K562 (cell line): ENCODE measurements around the gene USP16. TPM values are rescaled to one million over a fixed set of nuclear protein-coding genes. Genes with fewer than 3 reads are reported as not detected.

Experiments
- DNMT1 ChIP-seq: fragments of 450-650 bp; IDR thresholded peaks from 2 replicates; pipeline ENCODE4 v1.6.1; 2016; ENCODE audit warnings: antibody characterized with exemption, mild to moderate bottlenecking
- HCFC1 ChIP-seq: IDR thresholded peaks from 2 replicates; pipeline ENCODE4 v1.6.1; 2012; ENCODE audit warnings: low read depth, low read length, improper control_type of control experiment
- RBM39 ChIP-seq: fragments of 200-400 bp; formaldehyde crosslinking; optimal IDR thresholded peaks from 2 replicates; pipeline ENCODE3; 2018; ENCODE audit warnings: low read depth, low read length
- SMC3 ChIP-seq: conservative IDR thresholded peaks from 2 replicates; pipeline ENCODE4 v1.6.1; 2011; ENCODE audit warnings: low read depth, low read length, improper control_type of control experiment; ENCODE audit not compliant: insufficient read depth
- TEAD1 ChIP-seq, 2 experiments: fragments of 450-650 bp in 1 of 2; sonication (generic) in 1 of 2; formaldehyde crosslinking; IDR thresholded peaks; 2 replicates each; pipeline versions ENCODE4 v1.4.0 to v1.8.0; 2020 to 2022; ENCODE audit warnings: mild to moderate bottlenecking in 2 of 2, missing genetic modification reagents in 1 of 2
- ZEB2 ChIP-seq: fragments of 450-650 bp; IDR thresholded peaks from 2 replicates; pipeline ENCODE4 v1.6.1; 2016
- ZKSCAN8 ChIP-seq: fragments of 200-800 bp; sonication (Bioruptor generic); IDR thresholded peaks from 2 replicates; pipeline ENCODE4 v1.6.1; 2016; ENCODE audit warnings: missing genetic modification characterization, missing compliant biosample characterization
- ZNF23 ChIP-seq: fragments of 250-450 bp; sonication (Bioruptor Pico); IDR thresholded peaks from 2 replicates; pipeline ENCODE4 v1.4.0; 2020; ENCODE audit warnings: mild to moderate bottlenecking
- ZNF282 ChIP-seq: sonication (generic); formaldehyde crosslinking; IDR thresholded peaks from 2 replicates; pipeline ENCODE4 v1.8.1; 2023; ENCODE audit warnings: missing genetic modification reagents
- ZNF3 ChIP-seq: fragments of 250-450 bp; sonication (Bioruptor Pico); IDR thresholded peaks from 2 replicates; pipeline ENCODE4 v1.5.0; 2021; ENCODE audit warnings: mild to moderate bottlenecking, moderate library complexity
- ZNF668 ChIP-seq: fragments of 250-450 bp; sonication (Bioruptor Pico); IDR thresholded peaks from 2 replicates; pipeline ENCODE4 v1.8.0; 2022; ENCODE audit warnings: mild to moderate bottlenecking, inconsistent platforms
- polyA plus RNA-seq, 8 experiments: library from polyadenylated mRNA; depleted of rRNA in 4 of 8; stranded (reverse) in 5 of 8; unstranded in 3 of 8; fragments of >200 nt; fragmentation: Nextera tagmentation in 2 of 8; fragmentation: Illumina TruSeq in 1 of 8; extraction: Ambion mirVana in 2 of 8; extraction: Trizol in 1 of 8; gene quantifications; 2 replicates each; pipeline versions ENCODE4 v1.2.1 to v1.2.3, GENCODE V29; 2011 to 2014; ENCODE audit warnings: inconsistent platforms in 1 of 8, missing spikeins in 1 of 8
- total RNA-seq, 7 experiments: library from RNA; depleted of rRNA in 6 of 7; stranded (reverse); fragments of >200 nt in 6 of 7; fragmentation: Illumina TruSeq in 2 of 7; extraction: Trizol in 2 of 7; gene quantifications; 2 replicates each; pipeline versions ENCODE4 v1.2.1 to v1.2.3, GENCODE V29; 2011 to 2021; ENCODE audit warnings: low replicate concordance in 1 of 7
- TF ChIP-seq, protein P1 (sequence below): sonication (generic); formaldehyde crosslinking; IDR thresholded peaks from 2 replicates; pipeline ENCODE4 v1.8.0; 2022; ENCODE audit warnings: mild to moderate bottlenecking, low read depth, missing genetic modification reagents
- TF ChIP-seq, protein P2 (sequence below): sonication (generic); formaldehyde crosslinking; IDR thresholded peaks from 2 replicates; pipeline ENCODE4 v1.8.0; 2023; ENCODE audit warnings: mild to moderate bottlenecking, missing genetic modification reagents
- TF ChIP-seq, protein P3 (sequence below): fragments of 250-450 bp; sonication (Bioruptor Pico); IDR thresholded peaks from 2 replicates; pipeline ENCODE4 v1.5.0; 2022; ENCODE audit warnings: mild to moderate bottlenecking

The USP16 gene
- total and polyA plus RNA-seq, 9 of the 15 experiments (the other 6 are each of a cell fraction or from before 2014, with no cell fraction given) = 38.4 to 90.9 (median 62.8) TPM

DNA sequence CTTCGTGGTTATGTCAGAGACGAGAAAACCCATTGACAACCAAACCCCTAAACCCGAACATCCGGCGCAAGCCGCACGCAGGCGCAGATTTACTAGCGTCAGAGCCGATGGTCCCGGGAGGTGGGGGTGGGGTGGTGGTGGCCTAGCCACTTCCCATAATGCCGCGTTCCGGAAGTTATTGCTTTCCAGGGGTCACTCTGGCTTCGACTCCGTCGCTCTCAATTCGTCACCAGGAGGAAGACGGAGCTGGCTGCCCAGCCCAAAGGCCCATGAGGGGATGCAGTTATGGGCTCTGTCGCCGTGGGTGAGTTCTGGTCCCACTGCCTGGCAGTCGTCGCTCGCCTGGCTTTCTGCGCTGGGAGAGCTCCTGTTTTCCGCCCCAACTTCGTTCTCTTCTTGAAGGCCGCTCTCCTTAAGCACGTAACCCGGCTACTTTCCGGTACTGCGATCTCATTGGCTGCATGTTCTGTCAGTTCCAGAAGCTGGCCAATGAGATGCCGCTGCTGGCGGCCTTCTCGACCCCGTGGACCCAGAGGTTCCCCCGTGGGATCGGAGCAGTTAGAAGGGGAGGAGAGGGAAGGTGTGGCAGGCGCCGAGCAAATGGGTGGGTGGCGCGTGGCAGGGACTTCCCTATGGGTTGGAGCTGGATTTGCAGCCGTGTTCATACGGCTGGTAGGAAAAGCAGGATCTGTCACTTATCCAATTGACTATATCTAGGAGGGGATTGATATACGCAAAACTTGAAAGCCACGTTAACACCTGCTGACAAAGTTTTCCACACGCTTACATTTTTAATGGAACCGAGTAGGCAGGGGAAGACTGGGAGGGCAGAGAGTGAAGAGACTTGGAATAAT, at the start of gene USP16 (continued):
- no peak for TF ChIP-seq SMC3
- no peak for TF ChIP-seq ZNF282
- TF ChIP-seq ZKSCAN8 (CRISPR knock-in tag) = no peak
- TF ChIP-seq ZNF668 (CRISPR knock-in tag) = no peak
- TF ChIP-seq, protein P1, sequence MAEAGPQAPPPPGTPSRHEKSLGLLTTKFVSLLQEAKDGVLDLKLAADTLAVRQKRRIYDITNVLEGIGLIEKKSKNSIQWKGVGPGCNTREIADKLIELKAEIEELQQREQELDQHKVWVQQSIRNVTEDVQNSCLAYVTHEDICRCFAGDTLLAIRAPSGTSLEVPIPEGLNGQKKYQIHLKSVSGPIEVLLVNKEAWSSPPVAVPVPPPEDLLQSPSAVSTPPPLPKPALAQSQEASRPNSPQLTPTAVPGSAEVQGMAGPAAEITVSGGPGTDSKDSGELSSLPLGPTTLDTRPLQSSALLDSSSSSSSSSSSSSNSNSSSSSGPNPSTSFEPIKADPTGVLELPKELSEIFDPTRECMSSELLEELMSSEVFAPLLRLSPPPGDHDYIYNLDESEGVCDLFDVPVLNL (CRISPR knock-in tag) = peak; percentile 46; the same call in 1 of the 2 replicates
- TF ChIP-seq DNMT1 = no peak
- TF ChIP-seq, protein P2, sequence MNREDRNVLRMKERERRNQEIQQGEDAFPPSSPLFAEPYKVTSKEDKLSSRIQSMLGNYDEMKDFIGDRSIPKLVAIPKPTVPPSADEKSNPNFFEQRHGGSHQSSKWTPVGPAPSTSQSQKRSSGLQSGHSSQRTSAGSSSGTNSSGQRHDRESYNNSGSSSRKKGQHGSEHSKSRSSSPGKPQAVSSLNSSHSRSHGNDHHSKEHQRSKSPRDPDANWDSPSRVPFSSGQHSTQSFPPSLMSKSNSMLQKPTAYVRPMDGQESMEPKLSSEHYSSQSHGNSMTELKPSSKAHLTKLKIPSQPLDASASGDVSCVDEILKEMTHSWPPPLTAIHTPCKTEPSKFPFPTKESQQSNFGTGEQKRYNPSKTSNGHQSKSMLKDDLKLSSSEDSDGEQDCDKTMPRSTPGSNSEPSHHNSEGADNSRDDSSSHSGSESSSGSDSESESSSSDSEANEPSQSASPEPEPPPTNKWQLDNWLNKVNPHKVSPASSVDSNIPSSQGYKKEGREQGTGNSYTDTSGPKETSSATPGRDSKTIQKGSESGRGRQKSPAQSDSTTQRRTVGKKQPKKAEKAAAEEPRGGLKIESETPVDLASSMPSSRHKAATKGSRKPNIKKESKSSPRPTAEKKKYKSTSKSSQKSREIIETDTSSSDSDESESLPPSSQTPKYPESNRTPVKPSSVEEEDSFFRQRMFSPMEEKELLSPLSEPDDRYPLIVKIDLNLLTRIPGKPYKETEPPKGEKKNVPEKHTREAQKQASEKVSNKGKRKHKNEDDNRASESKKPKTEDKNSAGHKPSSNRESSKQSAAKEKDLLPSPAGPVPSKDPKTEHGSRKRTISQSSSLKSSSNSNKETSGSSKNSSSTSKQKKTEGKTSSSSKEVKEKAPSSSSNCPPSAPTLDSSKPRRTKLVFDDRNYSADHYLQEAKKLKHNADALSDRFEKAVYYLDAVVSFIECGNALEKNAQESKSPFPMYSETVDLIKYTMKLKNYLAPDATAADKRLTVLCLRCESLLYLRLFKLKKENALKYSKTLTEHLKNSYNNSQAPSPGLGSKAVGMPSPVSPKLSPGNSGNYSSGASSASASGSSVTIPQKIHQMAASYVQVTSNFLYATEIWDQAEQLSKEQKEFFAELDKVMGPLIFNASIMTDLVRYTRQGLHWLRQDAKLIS (CRISPR knock-in tag) = no peak
- TF ChIP-seq, protein P3, sequence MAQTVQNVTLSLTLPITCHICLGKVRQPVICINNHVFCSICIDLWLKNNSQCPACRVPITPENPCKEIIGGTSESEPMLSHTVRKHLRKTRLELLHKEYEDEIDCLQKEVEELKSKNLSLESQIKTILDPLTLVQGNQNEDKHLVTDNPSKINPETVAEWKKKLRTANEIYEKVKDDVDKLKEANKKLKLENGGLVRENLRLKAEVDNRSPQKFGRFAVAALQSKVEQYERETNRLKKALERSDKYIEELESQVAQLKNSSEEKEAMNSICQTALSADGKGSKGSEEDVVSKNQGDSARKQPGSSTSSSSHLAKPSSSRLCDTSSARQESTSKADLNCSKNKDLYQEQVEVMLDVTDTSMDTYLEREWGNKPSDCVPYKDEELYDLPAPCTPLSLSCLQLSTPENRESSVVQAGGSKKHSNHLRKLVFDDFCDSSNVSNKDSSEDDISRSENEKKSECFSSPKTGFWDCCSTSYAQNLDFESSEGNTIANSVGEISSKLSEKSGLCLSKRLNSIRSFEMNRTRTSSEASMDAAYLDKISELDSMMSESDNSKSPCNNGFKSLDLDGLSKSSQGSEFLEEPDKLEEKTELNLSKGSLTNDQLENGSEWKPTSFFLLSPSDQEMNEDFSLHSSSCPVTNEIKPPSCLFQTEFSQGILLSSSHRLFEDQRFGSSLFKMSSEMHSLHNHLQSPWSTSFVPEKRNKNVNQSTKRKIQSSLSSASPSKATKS (CRISPR knock-in tag) = no peak
- peak in 1 of 2 experiments; percentile 83 for TF ChIP-seq TEAD1 (CRISPR knock-in tag; IDR thresholded peaks at IDR 0.05)
- no peak for TF ChIP-seq ZNF23 (CRISPR knock-in tag)
- TF ChIP-seq ZNF3 (CRISPR knock-in tag) = no peak
- peak; percentile 24 for TF ChIP-seq RBM39
- TF ChIP-seq HCFC1 = peak; percentile 88
- TF ChIP-seq ZEB2 = no peak
